ENCODE data around the gene SUPT5H. TPM values are rescaled to one million over a fixed set of nuclear protein-coding genes. Genes with fewer than 3 reads are reported as not detected.
A peak's percentile ranks its signal among the peaks of the same experiment; 100 is the strongest.

The SUPT5H gene
- total and polyA plus RNA-seq, 2 of the 13 experiments (the other 11 are each of a cell fraction or from before 2014, with no cell fraction given): 48.2 to 51.7 TPM

DNA sequence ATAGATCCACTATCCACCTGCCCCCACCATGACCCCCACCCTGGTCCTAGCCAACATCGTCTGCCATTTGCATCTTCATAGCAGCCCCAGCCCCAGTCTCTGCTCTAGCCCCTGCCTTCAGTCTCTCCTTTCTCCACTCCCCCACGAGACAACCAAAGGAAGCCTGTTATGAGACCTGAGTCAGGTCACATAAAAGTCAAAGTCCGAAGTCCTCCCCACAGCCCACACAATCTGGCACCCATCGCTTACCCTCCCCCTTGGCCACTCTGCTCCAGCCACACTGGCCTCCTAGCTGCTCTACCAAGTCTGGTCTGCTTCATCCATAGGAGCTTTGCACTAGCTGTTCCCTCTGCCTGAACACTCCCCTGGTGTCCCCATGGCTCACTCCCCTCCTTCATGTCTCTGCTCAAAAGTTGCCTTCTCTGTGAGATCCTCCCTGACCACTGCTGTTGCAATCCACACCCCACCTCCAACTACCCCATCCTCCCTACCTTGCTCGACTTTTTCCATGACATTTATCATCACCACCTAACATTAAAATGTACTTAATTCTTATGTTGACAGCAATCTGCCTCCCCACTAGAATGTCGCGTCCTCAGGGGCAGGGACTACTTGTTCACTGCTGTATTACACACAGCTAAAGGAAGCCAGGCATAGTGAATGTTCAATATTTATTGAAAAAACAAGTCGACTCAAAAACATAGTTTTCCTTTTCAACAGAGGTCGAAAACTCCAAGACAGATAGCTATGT, 34.1 kb upstream of the SUPT5H start (continued):
- TF ChIP-seq ZNF430 (CRISPR knock-in tag; IDR thresholded peaks at IDR 0.05) (peak; percentile 68), SRY (CRISPR knock-in tag; IDR thresholded peaks at IDR 0.05) (peak; percentile 73; the same call in 1 of the 2 replicates), ZNF746 (CRISPR knock-in tag; IDR thresholded peaks at IDR 0.05) (peak; percentile 75; the same call in 1 of the 2 replicates), MEF2D (CRISPR knock-in tag; IDR thresholded peaks at IDR 0.05) (0 out of 2 replicates have a peak, but pooled peaks have one; percentile 25), ZNF850 (CRISPR knock-in tag; conservative IDR thresholded peaks at IDR 0.05) (no peak), ZNF703 (CRISPR knock-in tag; IDR thresholded peaks at IDR 0.05; ENCODE audit: borderline replicate concordance) (no peak), CBX1 (IDR thresholded peaks at IDR 0.05; ENCODE audit: low read depth) (no peak), MXI1 (IDR thresholded peaks at IDR 0.05; ENCODE audit: borderline replicate concordance, low read depth, low read length) (peak; percentile 48; the same call in 1 of the 3 replicates), YEATS4 (CRISPR knock-in tag; IDR thresholded peaks at IDR 0.05; ENCODE audit: borderline replicate concordance) (peak; percentile 39; the same call in 1 of the 2 replicates), ZBTB20 (CRISPR knock-in tag; IDR thresholded peaks at IDR 0.05; ENCODE audit: borderline replicate concordance, low read depth) (peak; percentile 84; the same call in 1 of the 2 replicates), ZNF10 (CRISPR knock-in tag; IDR thresholded peaks at IDR 0.05; ENCODE audit: borderline replicate concordance, low read depth) (no peak), ZFP82 (CRISPR knock-in tag; IDR thresholded peaks at IDR 0.05; ENCODE audit: borderline replicate concordance) (peak; percentile 24; the same call in 1 of the 2 replicates), MIER3 (CRISPR knock-in tag; IDR thresholded peaks at IDR 0.05; ENCODE audit: borderline replicate concordance) (peak; percentile 59; the same call in 1 of the 2 replicates), CEBPB (IDR thresholded peaks at IDR 0.05; ENCODE audit: borderline replicate concordance, low read depth, low read length) (peak; percentile 15; the same call in 1 of the 2 replicates), SUZ12 (IDR thresholded peaks at IDR 0.05; ENCODE audit: low read depth, low read length) (no peak)
- TF ChIP-seq, protein P1, sequence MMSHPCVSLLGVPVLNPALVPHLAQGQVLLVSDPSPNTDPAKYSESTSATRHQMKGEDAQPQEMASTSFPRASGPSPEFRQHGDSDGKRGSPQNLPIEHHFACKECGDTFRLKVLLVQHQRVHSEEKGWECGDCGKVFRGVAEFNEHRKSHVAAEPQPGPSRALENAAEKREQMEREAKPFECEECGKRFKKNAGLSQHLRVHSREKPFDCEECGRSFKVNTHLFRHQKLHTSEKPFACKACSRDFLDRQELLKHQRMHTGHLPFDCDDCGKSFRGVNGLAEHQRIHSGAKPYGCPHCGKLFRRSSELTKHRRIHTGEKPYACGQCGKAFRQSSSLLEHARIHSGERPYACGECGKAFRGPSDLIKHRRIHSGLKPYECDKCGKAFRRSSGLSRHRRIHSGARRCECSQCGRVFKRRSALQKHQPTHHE (CRISPR knock-in tag; IDR thresholded peaks at IDR 0.05; ENCODE audit: borderline replicate concordance): 0 out of 2 replicates have a peak, but pooled peaks have one; percentile 19
- TF ChIP-seq, protein P2, sequence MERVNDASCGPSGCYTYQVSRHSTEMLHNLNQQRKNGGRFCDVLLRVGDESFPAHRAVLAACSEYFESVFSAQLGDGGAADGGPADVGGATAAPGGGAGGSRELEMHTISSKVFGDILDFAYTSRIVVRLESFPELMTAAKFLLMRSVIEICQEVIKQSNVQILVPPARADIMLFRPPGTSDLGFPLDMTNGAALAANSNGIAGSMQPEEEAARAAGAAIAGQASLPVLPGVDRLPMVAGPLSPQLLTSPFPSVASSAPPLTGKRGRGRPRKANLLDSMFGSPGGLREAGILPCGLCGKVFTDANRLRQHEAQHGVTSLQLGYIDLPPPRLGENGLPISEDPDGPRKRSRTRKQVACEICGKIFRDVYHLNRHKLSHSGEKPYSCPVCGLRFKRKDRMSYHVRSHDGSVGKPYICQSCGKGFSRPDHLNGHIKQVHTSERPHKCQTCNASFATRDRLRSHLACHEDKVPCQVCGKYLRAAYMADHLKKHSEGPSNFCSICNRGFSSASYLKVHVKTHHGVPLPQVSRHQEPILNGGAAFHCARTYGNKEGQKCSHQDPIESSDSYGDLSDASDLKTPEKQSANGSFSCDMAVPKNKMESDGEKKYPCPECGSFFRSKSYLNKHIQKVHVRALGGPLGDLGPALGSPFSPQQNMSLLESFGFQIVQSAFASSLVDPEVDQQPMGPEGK (CRISPR knock-in tag; IDR thresholded peaks at IDR 0.05): peak; percentile 68; the same call in 1 of the 2 replicates
- TF ChIP-seq, protein P3, sequence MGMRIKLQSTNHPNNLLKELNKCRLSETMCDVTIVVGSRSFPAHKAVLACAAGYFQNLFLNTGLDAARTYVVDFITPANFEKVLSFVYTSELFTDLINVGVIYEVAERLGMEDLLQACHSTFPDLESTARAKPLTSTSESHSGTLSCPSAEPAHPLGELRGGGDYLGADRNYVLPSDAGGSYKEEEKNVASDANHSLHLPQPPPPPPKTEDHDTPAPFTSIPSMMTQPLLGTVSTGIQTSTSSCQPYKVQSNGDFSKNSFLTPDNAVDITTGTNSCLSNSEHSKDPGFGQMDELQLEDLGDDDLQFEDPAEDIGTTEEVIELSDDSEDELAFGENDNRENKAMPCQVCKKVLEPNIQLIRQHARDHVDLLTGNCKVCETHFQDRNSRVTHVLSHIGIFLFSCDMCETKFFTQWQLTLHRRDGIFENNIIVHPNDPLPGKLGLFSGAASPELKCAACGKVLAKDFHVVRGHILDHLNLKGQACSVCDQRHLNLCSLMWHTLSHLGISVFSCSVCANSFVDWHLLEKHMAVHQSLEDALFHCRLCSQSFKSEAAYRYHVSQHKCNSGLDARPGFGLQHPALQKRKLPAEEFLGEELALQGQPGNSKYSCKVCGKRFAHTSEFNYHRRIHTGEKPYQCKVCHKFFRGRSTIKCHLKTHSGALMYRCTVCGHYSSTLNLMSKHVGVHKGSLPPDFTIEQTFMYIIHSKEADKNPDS (CRISPR knock-in tag; IDR thresholded peaks at IDR 0.05): no peak
- TF ChIP-seq, protein P4, sequence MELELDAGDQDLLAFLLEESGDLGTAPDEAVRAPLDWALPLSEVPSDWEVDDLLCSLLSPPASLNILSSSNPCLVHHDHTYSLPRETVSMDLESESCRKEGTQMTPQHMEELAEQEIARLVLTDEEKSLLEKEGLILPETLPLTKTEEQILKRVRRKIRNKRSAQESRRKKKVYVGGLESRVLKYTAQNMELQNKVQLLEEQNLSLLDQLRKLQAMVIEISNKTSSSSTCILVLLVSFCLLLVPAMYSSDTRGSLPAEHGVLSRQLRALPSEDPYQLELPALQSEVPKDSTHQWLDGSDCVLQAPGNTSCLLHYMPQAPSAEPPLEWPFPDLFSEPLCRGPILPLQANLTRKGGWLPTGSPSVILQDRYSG (CRISPR knock-in tag; IDR thresholded peaks at IDR 0.05): no peak
- TF ChIP-seq, protein P5, sequence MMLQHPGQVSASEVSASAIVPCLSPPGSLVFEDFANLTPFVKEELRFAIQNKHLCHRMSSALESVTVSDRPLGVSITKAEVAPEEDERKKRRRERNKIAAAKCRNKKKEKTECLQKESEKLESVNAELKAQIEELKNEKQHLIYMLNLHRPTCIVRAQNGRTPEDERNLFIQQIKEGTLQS (CRISPR knock-in tag; IDR thresholded peaks at IDR 0.05): no peak
